Neural cell (in vitro differentiated cells): Measurements from ENCODE around the gene MYADML2.

Source experiments
- CTCF ChIP-seq: fragments of 450-650 bp; IDR thresholded peaks from 2 replicates; pipeline ENCODE4 v1.5.1; 2014; ENCODE audit warnings: antibody characterized with exemption, mild to moderate bottlenecking, moderate library complexity; ENCODE audit not compliant: poor library complexity, severe bottlenecking
- EP300 ChIP-seq: fragments of 450-650 bp; conservative IDR thresholded peaks from 2 replicates; pipeline ENCODE4 v1.6.1; 2014; ENCODE audit warnings: antibody characterized with exemption, mild to moderate bottlenecking, moderate library complexity; ENCODE audit not compliant: poor library complexity, severe bottlenecking
- POLR2AphosphoS5 ChIP-seq: IDR thresholded peaks from 2 replicates; pipeline ENCODE4 v1.6.1; 2012
- RAD21 ChIP-seq: fragments of 450-650 bp; conservative IDR thresholded peaks from 2 replicates; pipeline ENCODE4 v1.6.1; 2014; ENCODE audit warnings: antibody characterized with exemption, mild to moderate bottlenecking, moderate library complexity

- TF ChIP-seq POLR2AphosphoS5 (no peak), CTCF (no peak), RAD21 (no peak), EP300 (no peak)
Measured at GRCh38 chr17:81929253-81930141, 17.5 kb downstream of the MYADML2 start.
